GM19452 (cell line): ENCODE data around the gene ERP29.
"Not testable (repeated sequence)": the region's sequence is repeated elsewhere in the genome, so short reads cannot be mapped to it uniquely, and the experiment has no call there.

Experiments
- ATAC-seq: cut with Tn5 transposase; IDR thresholded peaks from one replicate; pipeline ENCODE4 v1.9.1; 2021; ENCODE audit not compliant: unreplicated experiment

ERP29 gene

GRCh38 chr12:112000820-112001219 is 12.4 kb upstream of the ERP29 start:
- no peak for ATAC-seq

DNA sequence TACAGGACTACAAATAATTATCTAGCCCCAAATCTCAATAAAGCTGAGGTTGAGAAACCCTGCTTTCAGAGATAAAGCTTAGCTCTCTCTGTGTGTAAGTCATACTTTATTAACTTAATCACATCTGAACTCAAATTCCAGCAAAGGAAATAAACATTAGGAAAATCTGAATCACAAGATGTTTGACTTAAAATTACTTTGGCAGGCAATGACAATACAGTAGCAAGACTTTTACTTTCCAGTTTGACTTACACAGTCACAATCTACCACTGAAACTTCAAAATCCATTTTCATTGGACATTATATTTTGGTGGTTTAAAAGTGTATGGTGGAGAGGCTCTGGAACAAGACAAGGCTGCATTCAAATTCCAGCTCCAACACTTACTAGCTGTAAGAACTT is 11.7 kb upstream of the ERP29 start:
- no peak for ATAC-seq

DNA sequence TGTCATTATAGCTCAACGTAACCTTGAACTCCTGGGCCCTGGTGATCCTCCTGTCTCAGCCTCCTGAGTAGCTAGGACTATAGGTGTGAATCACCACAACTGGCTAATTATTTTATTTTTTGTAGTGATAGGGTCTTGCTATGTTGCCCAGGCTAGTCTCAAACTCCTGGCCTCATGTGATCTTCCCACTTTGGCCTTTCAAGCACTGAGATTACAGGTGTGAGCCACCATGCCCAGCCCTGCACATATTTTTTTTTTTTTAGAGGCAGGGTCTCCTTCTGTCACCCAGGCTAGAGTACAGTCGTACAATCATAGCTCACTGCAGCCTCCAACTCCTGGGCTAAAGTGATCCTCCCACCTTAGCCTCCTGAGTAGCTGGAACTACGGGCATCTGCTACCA is 9.2 kb upstream of the ERP29 start:
- no peak for ATAC-seq

GRCh38 chr12:112005419-112006395 is 7.5 kb upstream of the ERP29 start:
- no peak for ATAC-seq

DNA sequence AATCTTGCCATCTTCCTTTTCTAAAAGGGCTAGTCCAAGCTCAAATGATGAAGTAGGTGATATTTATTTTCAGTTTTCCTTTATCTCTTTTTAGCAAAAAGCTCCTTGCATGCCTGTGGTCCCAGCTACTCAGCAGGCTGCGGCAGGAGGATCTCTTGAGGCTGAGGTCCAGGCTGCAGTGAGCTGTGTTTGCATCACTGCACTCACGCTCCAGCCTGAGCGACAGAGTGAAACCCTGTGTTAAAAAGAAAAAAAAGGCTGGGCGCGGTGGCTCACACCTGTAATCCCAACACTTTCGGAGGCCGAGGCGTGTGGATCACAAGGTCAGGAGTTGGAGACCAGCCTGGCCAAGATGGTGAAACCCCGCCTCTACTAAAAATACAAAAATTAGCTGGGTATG is 5.3 kb upstream of the ERP29 start:
- ATAC-seq, result no peak

DNA sequence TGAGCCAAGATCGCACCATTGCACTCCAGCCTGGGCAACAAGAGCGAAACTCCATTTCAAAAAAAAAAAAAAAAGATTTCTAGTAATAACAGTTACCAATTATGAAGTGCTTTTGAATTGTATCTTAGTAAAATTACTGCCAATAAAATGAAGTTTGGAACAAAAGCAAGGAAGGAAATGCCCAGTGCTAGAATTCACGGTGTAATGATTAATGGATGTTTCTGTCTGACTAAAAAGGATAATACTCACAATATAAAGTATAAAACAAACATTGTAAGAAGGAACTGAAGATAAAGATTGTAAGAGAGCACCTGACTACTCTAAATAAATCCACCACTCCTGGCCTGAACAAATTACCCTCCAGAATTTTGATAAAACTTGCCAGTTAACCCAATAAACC is 4.3 kb upstream of the ERP29 start:
- no peak for ATAC-seq

- ATAC-seq, result not testable (repeated sequence)
These were observed 3.6 kb upstream of the ERP29 start for GRCh38 chr12:112009596-112009995.

GRCh38 chr12:112010415-112011344 is 2.5 kb upstream of the ERP29 start:
- no peak for ATAC-seq

GRCh38 chr12:112011685-112012084 is 1.5 kb upstream of the ERP29 start:
- no peak for ATAC-seq

DNA sequence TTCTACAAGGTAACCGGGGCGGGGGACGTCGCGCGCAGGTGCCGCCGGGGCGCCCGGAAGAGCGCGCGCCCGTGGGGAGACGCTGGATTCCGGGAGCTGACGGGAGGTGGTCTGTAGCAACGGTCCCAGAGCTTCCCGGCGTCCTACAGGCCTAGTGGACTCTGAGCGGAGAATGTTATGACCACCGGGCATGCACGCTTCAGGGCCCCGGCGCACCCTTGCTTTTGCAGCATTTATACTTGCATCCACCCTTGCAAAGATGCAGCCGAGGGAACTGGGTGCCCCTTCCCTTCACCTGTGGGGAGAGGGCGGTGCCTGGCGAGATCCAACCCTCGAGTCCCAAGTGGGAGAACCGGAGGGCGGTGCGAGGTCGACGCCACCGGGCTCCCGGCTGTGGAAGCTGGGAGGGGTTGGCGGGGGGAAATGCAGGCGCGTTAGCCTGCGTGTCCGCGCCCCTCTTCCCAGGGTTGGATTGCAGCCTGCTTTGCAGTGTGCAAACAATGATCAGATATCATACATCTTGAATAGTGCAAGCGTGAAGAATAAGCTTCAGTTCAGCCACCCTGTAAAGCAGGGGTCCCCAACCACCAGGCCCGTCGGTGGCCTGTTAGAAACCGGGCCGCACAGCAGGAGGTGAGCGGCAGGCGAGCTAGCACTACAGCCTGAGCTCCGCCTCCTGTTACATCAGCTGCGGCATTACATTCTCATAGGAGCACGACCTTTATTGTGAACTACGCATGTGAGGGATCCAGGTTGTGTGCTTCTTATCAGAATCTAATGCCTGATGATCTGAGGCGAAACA is 576 bp downstream of the ERP29 start:
- peak; percentile 8 for ATAC-seq

DNA sequence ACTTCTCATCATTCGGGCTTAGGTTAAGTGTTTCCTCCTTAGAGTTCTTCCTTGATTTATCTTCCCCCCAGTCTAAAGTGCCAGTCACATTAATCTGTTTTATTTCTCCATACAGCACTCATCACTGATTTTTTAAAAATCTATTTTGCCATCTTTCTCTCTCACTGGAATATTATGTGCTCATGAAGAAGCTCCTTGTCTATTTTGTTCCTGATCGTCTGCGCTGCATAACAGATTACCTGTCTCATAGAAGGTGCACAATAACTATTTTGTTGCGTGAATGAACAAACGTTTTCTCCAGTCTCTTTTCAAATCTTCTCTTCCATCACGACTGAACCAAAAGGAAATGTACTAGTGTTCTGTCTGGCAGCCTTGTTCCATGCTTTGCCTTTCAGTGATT is 2.7 kb downstream of the ERP29 start:
- ATAC-seq, result no peak

GRCh38 chr12:112017041-112017440 is 3.8 kb downstream of the ERP29 start:
- ATAC-seq, result no peak

GRCh38 chr12:112018571-112019237 is 5.5 kb downstream of the ERP29 start:
- ATAC-seq, result no peak

DNA sequence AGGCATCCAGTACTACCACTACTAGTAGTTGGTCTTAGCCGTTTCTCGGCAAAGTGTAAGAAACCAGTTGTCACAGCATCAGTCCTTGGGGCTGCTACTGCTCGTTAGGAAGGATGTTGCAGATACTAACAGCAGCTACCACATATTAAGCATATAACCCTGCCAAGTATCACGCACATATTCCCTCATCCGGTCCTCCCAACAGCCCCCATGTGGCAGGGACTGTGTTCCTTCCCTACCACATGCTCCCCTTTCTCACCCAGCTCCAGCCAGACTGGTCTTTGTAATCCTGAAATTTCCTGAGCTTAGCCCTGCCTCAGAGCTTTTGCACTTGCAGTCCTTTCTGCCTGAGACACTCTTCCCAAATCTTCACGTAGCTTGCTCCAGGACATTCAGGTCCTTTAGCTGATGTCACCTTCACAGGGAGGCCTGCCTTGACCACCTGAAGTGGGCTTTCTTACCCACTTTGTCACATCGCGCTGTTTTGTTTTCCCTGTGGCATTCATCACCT is 7.8 kb downstream of the ERP29 start:
- ATAC-seq, result no peak

DNA sequence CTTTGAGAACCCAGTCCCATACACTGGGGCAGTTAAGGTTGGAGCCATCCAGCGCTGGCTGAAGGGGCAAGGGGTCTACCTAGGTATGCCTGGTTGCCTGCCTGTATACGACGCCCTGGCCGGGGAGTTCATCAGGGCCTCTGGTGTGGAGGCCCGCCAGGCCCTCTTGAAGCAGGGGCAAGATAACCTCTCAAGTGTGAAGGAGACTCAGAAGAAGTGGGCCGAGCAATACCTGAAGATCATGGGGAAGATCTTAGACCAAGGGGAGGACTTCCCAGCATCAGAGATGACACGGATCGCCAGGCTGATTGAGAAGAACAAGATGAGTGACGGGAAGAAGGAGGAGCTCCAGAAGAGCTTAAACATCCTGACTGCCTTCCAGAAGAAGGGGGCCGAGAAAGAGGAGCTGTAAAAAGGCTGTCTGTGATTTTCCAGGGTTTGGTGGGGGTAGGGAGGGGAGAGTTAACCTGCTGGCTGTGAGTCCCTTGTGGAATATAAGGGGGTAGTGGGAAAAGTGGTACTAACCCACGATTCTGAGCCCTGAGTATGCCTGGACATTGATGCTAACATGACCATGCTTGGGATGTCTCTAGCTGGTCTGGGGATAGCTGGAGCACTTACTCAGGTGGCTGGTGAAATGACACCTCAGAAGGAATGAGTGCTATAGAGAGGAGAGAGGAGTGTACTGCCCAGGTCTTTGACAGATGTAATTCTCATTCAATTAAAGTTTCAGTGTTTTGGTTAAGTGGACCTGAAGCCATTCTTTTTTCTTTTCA is 9.2 kb downstream of the ERP29 start:
- no peak for ATAC-seq

DNA sequence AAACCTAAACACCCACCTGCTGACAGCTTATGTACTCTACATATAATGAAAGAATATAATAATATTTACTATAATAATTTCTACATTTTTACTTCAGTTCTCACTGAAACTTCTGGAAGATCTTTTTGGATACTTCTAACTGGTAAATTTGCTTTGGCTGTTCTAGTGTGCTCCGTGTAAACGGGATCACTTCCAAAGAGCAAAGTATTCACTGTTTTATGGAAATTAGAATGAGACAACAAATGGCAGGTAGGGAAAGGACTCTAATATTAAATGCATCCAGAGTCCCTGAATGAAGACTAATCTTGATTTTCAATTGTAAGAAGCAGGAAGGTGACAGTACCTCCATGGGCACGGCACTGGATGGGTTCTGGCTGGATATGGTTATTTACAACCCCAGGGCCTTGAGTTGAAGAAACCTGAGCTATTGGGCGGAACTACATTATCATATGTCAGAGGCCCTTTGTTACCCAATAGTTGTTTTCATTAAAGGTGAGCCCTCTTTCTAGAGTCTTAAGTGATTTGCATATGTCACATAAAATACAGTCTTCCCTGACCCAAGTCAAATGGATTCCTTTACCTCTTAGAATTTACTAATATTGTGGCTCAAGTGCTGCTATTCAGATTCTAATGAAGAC is 10.7 kb downstream of the ERP29 start:
- no peak for ATAC-seq

- no peak for ATAC-seq
These were observed 12.7 kb downstream of the ERP29 start for GRCh38 chr12:112025808-112026375.

- ATAC-seq, result no peak
These were observed 16.1 kb downstream of the ERP29 start for GRCh38 chr12:112029301-112029700.

GRCh38 chr12:112031472-112031871 is 18.2 kb downstream of the ERP29 start:
- ATAC-seq, result no peak
